ENCODE data around the gene TBCCD1.
A peak's percentile ranks its signal among the peaks of the same experiment; 100 is the strongest.
"Not testable (repeated sequence)": the region's sequence is repeated elsewhere in the genome, so short reads cannot be mapped to it uniquely, and the experiment has no call there.

TBCCD1 gene

DNA sequence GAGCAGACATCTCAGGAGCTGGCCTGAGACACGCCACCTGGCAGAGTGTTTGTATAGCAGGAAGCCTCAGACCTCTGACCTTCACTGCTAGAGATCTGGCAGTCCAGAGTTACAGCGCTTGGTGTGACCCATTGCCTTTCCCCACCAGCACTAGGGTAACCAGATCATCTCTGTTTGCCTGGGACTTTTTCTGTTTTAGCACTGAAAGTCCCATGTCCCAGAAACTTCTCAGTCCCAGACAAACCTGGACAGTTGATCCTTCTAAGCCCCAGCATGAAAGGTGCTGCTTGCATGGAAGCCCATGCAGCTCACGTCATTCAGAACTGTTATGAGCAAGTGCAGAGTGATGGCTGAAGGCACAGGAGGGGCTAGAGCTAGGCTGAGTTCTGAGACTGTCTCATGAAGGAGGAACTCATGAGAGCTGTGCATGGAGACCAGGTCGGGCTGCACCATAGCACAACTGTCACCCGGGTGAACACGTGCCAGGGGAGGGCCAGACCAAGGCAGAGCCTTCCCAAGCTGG is 27.5 kb upstream of the TBCCD1 start:
- no peak for DNase-seq (ENCODE audit: low spot score)

DNA sequence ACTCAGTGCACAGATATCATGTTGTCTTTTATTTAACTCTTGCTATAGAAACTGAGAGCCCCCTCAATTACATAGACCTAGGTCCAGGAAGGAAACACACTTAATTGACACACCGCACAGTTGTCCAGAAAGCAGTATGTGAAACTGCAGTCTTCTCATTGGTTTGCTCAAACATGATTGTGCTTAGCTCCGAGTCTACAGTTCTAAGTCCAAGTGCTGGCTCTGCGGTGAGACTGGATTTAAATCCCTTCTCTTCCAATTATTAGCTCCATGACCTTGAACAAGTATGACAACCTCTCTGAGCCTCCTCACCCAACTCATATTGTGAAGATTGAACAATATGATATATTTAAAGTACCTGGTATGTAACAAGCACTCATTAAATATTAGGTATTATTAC is 26.7 kb upstream of the TBCCD1 start:
- DNase-seq (ENCODE audit: low spot score), result no peak

DNA sequence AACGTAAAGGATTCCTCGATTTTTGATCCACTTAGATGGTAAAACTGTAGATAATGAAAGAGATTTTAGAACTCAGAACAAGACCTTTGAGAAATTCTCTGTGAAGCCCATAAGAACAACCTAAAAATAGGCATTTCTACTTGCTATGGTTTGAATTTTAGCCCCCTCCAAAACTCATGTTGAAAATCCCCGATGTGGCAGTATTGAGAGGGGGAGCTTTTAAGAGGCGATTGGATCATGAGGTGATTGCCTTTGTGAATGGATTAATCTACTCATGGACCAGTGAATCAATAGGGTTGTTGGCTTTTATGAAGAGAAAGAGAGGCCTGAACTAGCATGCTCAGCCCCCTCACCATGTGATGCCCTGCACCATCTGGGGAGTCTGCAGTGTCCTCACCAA is 25.5 kb upstream of the TBCCD1 start:
- DNase-seq (ENCODE audit: low spot score), result no peak

GRCh38 chr3:186590580-186591295 is 23.6 kb upstream of the TBCCD1 start:
- no peak for DNase-seq (ENCODE audit: low spot score)

- DNase-seq (ENCODE audit: low spot score), result no peak
Observed at GRCh38 chr3:186589856-186590579, 22.9 kb upstream of the TBCCD1 start.

DNA sequence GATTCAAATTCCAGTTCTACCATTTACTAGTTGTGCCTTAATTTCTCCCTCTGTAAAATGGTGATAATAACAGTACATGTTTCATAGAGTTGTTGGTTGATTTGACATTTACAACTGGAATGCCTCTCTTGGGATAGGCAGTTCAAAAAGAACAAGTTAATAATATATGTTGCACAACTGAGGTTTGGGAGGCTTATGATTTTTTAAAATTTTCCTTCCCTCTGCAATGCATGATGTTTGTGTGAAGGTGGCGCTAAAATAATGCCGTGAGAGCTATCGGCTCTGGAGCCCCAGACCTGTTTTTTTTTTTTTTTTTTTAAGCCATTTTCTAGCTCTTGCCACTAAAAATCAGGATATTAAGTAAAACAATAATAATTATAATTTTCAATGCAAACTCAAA is 22.0 kb upstream of the TBCCD1 start:
- DNase-seq (ENCODE audit: low spot score), result no peak

DNA sequence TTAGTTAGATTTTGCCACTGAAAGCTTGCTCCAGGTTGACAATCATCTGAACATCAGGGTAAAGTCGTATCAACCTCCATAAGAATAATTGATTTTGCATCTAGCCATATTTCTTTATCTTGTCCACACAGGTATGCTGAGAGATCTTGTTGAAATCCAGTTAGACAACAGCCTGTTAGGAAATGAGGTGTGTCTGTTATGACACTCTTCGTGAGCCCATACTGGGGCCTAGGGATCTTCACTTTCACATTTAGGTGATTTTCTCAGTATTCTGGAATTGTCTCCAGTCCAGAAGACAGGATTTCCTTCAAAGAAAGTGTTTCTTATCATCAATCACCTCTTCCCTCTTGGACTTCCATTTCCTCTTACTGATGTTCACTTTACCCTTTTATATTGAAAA is 21.5 kb upstream of the TBCCD1 start:
- DNase-seq (ENCODE audit: low spot score), result no peak

GRCh38 chr3:186587183-186587582 is 20.0 kb upstream of the TBCCD1 start:
- no peak for DNase-seq (ENCODE audit: low spot score)

GRCh38 chr3:186586245-186586644 is 19.1 kb upstream of the TBCCD1 start:
- DNase-seq (ENCODE audit: low spot score), result not testable (repeated sequence)

DNA sequence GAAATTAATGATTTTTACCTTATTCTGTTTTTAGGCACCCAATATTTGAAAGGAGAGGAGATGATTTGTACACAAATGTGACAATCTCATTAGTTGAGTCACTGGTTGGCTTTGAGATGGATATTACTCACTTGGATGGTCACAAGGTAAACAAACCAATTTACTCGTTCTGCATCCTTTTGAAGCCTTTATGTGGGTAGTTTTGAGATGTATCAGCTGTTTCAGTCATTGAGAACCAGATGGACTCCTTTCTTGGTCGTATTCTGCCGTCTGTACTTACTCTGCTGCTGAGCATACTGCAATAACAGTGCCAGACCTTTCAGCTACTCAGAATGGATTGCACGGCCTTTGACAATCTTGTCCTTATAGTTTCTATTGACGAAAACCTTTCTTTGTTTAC is 16.7 kb upstream of the TBCCD1 start:
- DNase-seq (ENCODE audit: low spot score), result no peak

- no peak for DNase-seq (ENCODE audit: low spot score)
Observed at GRCh38 chr3:186582541-186582940, 15.4 kb upstream of the TBCCD1 start.

GRCh38 chr3:186580785-186581184 is 13.6 kb upstream of the TBCCD1 start:
- no peak for DNase-seq (ENCODE audit: low spot score)

DNA sequence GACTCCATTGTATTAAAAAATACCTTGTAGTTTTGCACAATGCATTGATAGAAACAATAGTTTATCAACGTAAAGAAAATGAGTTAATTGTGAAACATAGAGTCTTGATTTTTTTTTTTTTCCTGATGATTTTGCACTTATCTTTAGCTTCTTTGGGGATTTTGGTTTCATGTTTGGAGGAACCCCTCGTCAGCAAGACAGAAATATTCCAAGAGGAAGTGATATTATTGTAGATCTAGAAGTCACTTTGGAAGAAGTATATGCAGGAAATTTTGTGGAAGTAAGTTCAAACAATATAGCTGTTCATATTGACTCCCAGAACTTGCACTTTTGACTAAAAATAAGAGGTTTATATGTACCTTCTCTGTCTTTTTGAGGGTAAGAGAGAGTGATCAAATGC is 10.4 kb upstream of the TBCCD1 start:
- DNase-seq (ENCODE audit: low spot score), result no peak

GRCh38 chr3:186571644-186572013 is 4.5 kb upstream of the TBCCD1 start:
- DNase-seq (ENCODE audit: low spot score), result no peak

- no peak for DNase-seq (ENCODE audit: low spot score)
Observed at GRCh38 chr3:186570941-186571643, 4.0 kb upstream of the TBCCD1 start.

DNA sequence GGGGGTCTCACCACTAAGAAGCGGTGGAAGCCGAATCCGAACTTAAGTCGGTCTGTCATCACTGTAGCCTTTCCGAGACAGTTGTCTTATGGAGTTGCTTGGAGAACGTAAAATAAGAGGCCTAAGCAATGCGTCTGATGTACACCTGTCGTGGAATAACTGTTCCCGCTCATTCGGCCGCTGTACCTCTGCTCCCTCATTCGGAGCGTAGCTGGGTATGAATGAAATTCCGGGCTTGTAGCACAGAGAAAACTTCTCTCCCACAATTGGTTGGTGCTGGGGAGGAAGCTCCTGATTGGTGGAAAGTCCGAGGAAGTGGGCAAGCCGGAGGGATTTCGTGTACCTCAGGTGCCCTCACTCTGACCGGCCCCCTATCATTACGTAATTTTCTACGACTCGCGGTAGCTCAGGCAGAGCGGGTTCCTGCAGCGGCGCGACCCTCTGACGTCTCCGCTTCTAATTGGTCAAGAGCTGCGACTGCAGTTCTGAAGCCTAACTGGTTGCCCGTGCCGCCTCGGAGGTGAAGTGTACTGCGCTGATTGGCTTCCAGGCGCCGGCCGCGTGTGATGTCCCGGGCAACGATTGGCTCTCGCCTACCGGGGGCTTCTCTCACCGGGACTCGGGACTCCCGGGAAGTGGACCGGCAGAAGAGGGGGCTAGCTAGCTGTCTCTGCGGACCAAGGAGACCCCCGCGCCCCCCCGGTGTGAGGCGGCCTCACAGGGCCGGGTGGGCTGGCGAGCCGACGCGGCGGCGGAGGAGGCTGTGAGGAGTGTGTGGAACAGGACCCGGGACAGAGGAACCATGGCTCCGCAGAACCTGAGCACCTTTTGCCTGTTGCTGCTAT is 3.2 kb upstream of the TBCCD1 start, which contains the start of gene DNAJB11:
DNAJB11 (plus strand) TSS at position 625 of the 845 bp plus-strand sequence; CDS start at position 803, 178 bp downstream.
- DNase-seq (ENCODE audit: low spot score), result peak; percentile 99

GRCh38 chr3:186569779-186570095 is 2.6 kb upstream of the TBCCD1 start:
- no peak for DNase-seq (ENCODE audit: low spot score)

- DNase-seq (ENCODE audit: low spot score), result not testable (repeated sequence)
Observed at GRCh38 chr3:186569361-186569760, 2.2 kb upstream of the TBCCD1 start.

- no peak for DNase-seq (ENCODE audit: low spot score)
Observed at GRCh38 chr3:186566772-186567071, 417 bp downstream of the TBCCD1 start.

DNA sequence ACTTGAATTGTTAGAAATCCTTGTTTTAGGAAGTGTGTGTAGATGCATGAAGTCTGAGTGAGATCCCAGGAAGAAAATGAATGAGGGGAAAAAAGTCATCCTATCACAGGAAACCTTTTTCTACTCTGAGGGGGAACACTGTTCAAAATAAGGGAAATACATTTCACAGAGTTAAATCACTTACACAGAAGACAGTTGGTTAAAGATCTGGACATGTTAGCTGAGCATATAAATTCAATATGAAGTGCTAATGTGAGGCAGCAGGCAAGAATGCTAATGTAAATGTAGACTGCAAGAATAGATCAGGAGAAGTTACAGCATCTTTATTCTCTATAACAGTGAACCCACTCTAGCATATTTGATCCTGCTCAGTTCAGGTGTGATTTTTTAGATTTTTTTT is 2.6 kb downstream of the TBCCD1 start:
- DNase-seq (ENCODE audit: low spot score), result no peak

- no peak for DNase-seq (ENCODE audit: low spot score)
Observed at GRCh38 chr3:186552408-186553031, 14.6 kb downstream of the TBCCD1 start.

DNA sequence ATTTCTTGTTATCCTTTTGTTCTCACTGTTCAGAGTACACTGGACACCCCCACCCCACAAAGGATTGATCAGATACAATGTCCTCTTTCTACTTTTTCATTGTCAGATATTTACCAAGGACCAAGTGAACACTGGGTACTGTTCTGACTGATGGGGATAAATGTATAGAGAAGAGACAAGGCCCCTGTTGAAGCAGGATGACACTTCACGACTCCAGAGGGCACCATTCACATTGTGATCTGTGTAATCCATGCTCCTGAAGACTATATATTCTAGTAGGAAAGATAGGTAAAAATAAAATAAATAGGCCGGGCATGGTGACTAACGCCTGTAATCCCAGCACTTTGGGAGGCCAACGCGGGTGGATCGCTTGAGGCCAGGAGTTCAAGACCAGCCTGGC is 15.8 kb downstream of the TBCCD1 start:
- no peak for DNase-seq (ENCODE audit: low spot score)

Measured in hepatic stellate cell (primary cell).